Medulla oblongata (tissue), 1 donor: ENCODE results near the gene ZNF593.

Source experiments
- DNase-seq: peaks from one replicate; pipeline ENCODE4 v3.0.0-alpha.2; 2015; ENCODE audit errors: extremely low spot score

The ZNF593 gene

GRCh38 chr1:26210147-26210870 lies 40.6 kb downstream of the ZNF593 start:
- DNase-seq: no peak

- no peak for DNase-seq
Measured at GRCh38 chr1:26212726-26213125, 43.0 kb downstream of the ZNF593 start.

GRCh38 chr1:26213335-26213905 lies 43.7 kb downstream of the ZNF593 start:
- DNase-seq: no peak

GRCh38 chr1:26215246-26215645 lies 45.5 kb downstream of the ZNF593 start:
- DNase-seq: no peak

GRCh38 chr1:26218906-26219494 lies 49.3 kb downstream of the ZNF593 start:
- DNase-seq: no peak
